Mucosa of descending colon (tissue), 3 donors: ENCODE measurements around the gene ARHGAP21. TPM values are rescaled to one million over a fixed set of nuclear protein-coding genes. Genes with fewer than 3 reads are reported as not detected.

Experiments used
- ATAC-seq: fragments of 200-7000 bp; cut with Tn5 transposase; one replicate; pipeline ENCODE4 v1.9.1; 2020; ENCODE audit warnings: mild to moderate bottlenecking, moderate library complexity
- DNase-seq, 3 donors: peaks; one replicate each; pipeline ENCODE4 v3.0.0-alpha.2; 2020
- H3K36me3 ChIP-seq: fragments of 200-600 bp; one replicate; pipeline ENCODE4 v1.8.0; 2021; ENCODE audit warnings: low read depth, mild to moderate bottlenecking
- H3K4me1 ChIP-seq: fragments of 200-600 bp; one replicate; pipeline ENCODE4 v1.8.0; 2021; ENCODE audit warnings: low read depth, mild to moderate bottlenecking
- H3K4me3 ChIP-seq: fragments of 200-600 bp; one replicate; pipeline ENCODE4 v1.8.0; 2021; ENCODE audit warnings: mild to moderate bottlenecking
- H3K9me3 ChIP-seq: fragments of 200-600 bp; one replicate; pipeline ENCODE4 v1.8.0; 2021; ENCODE audit warnings: mild to moderate bottlenecking
- intact Hi-C, 2 donors: fragments of 100-400 bp; cut with DNase I in 1 of 2; cut with micrococcal nuclease in 1 of 2; formaldehyde crosslinking; loops; one replicate each; pipeline versions ENCODE4 v1.11.0 to v1.11.1; 2022; cut with DNase I, micrococcal nuclease
- total RNA-seq, 3 donors: library from RNA; stranded (reverse); fragmentation: NEBNext Ultra II Directional in 2 of 3; extraction: Animal tissue kit (Norgen Biotek cat#: 25700) in 2 of 3; gene quantifications; one replicate each; pipeline versions ENCODE4 v1.2.1 to v1.2.4, GENCODE V29; 2021 to 2023
- TF ChIP-seq, protein P1 (sequence below): fragments of 200-600 bp; IDR thresholded peaks from one replicate; pipeline ENCODE4 v1.8.0; 2022; ENCODE audit warnings: antibody characterized with exemption, mild to moderate bottlenecking
- donor health status: DM: no; HTN: no; CAD: no; lungs with moderate emphysema.
- donor health status: DM: no; HTN: no; CAD: no.
- donor health status: DM: no; HTN: yes; CAD: no.

The ARHGAP21 gene
- total RNA-seq, 3 donors from 2014 or later = 91.3 to 127 (median 109) TPM

DNA sequence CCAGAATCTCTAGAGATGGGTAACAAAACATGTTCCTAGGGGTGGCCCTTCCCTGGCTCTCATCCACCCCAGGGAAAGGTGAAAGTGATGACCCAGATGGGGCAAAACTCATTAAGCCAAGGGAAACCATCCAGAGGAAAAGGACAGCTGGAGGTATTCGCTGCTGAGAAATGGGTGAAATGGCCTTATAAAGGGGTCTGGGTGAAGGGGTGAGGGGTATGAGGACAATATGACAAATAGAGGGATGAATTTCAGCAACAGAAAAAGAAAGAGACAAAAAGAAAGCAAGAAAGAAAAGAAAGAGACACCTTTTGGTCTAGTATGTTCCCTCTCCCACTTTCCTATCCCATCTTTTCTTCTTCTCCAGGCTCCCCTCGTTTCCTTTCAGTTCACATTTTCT lies 26.6 kb downstream of the ARHGAP21 start:
- TF ChIP-seq, protein P1, sequence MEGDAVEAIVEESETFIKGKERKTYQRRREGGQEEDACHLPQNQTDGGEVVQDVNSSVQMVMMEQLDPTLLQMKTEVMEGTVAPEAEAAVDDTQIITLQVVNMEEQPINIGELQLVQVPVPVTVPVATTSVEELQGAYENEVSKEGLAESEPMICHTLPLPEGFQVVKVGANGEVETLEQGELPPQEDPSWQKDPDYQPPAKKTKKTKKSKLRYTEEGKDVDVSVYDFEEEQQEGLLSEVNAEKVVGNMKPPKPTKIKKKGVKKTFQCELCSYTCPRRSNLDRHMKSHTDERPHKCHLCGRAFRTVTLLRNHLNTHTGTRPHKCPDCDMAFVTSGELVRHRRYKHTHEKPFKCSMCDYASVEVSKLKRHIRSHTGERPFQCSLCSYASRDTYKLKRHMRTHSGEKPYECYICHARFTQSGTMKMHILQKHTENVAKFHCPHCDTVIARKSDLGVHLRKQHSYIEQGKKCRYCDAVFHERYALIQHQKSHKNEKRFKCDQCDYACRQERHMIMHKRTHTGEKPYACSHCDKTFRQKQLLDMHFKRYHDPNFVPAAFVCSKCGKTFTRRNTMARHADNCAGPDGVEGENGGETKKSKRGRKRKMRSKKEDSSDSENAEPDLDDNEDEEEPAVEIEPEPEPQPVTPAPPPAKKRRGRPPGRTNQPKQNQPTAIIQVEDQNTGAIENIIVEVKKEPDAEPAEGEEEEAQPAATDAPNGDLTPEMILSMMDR = no peak
- intact Hi-C loops = no loop called here
- no peaks in the 10 kb centered on the region for H3K36me3 ChIP-seq
- ATAC-seq (no peak), DNase-seq (no peak)
- H3K9me3 ChIP-seq = no peaks in the 10 kb centered on the region
- no peaks in the 10 kb centered on the region for H3K4me1 ChIP-seq
- H3K4me3 ChIP-seq = no peak overlapping the region

DNA sequence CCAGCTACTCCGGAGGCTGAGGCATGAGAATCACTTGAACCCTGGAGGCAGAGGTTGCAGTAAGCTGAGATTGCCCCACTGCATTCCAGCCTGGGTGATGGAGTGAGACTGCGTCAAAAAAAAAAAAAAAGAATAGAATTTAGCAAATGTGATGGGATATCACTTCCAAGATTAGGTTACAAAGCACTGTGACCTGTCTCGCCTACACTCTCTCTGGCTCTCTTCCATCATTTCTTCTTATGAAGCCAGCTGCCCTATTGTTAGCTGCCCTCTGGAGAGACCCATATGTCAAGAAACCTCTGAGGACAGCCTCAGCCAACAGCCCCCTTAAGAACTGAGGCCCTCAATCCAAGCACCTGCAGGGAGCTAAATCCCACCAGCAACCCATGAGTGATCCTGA lies 28.2 kb downstream of the ARHGAP21 start:
- Histone ChIP-seq H3K4me1 (no peaks in the 10 kb centered on the region), H3K9me3 (no peaks in the 10 kb centered on the region), H3K36me3 (no peaks in the 10 kb centered on the region), H3K4me3 (no peak overlapping the region)
- intact Hi-C loops = no loop called here
- TF ChIP-seq, protein P1 = no peak
- ATAC-seq = no peak
- DNase-seq = no peak

DNA sequence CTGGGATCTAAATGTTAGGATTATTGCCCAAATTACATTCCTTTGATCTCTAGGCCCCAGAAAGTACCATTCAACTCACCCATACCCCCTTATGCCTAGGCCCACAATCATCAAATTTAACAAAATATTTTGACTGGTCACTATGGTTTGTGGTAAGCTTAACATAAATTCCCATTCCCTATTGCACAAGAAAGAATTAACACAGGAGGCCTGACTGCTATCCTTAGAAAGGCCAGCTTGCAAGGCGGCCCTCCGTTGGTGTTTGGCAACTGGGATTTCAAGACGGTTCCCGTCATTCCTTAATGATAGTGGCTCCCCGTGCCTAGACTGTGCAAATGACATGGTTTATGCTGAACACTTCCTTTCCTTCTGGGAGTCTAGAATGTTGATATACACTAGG lies 29.6 kb downstream of the ARHGAP21 start:
- no peak for DNase-seq

DNA sequence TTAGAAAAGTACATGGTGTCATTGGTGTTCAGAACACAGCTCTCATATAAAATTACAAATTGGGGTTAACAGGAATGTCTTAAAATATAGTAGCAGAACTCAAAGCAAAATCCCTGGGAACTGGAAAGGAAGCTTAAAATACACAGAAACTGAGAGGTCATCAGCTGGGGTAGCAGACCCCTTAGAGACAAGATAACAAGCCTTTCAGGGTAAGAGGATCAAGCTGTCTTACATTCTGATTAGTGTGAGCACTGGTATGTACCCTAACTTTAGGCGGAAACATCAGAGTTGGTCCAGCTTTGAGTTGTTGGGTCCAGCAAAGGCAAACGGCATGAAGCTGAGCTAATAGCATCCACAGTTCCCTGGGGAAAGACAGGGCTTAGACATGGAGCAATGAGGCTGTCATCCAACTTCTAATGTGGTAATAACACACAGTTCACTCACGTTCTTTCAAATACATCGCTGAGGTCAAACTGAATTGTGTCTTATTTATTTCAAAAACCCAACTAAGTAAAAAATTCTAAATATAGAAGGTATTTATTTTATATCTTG lies 32.6 kb downstream of the ARHGAP21 start:
- intact Hi-C loops = no loop called here
- Histone ChIP-seq H3K4me1 (no peaks in the 10 kb centered on the region), H3K9me3 (no peaks in the 10 kb centered on the region), H3K36me3 (no peaks in the 10 kb centered on the region), H3K4me3 (no peak overlapping the region)
- DNase-seq (no peak), ATAC-seq (no peak)
- TF ChIP-seq, protein P1 = no peak

More for the DNA sequence above, 29.6 kb downstream of the ARHGAP21 start:
- intact Hi-C loops = no loop called here
- no peak for ATAC-seq
- H3K36me3 ChIP-seq = no peaks in the 10 kb centered on the region
- TF ChIP-seq, protein P1 = no peak
- no peaks in the 10 kb centered on the region for H3K9me3 ChIP-seq
- H3K4me1 ChIP-seq = no peaks in the 10 kb centered on the region
- H3K4me3 ChIP-seq = no peak overlapping the region

DNA sequence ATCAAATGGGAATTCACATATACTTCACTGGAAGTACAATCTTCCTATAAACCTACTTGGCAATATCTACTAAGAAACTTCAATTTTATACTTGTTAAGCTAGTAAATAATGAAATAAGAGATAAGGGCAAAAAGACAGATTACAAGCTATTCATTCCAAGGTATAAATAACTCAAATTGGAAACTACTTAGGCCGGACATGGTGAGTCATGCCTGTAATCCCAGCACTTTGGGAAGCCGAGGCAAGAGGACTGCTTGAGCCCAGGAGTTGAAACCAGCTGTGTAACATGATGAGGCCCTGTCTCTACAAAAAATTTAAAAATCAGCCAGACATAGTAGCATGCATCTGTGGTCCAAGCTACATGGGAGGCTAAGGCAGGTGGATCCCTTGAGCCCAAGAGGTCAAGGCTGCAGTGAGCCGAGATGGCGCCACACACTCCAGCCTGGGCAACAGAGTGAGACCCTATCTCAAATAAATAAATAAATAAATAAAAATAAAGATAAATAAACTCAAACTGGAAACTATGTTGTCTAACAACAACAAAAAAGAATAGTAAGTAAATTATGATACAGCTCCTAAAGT lies 37.6 kb downstream of the ARHGAP21 start:
- DNase-seq (no peak), ATAC-seq (no peak)
- peaks cover 8% of the 10 kb centered on the region for H3K4me1 ChIP-seq

More for the DNA sequence above, 37.6 kb downstream of the ARHGAP21 start:
- no peaks in the 10 kb centered on the region for H3K9me3 ChIP-seq
- TF ChIP-seq, protein P1 = no peak
- no peak overlapping the region for H3K4me3 ChIP-seq
- H3K36me3 ChIP-seq = no peaks in the 10 kb centered on the region
- intact Hi-C loops = no loop called here
